HG02588 (cell line): ENCODE measurements around the gene CCT5.

ENCODE experiments used
- ATAC-seq: cut with Tn5 transposase; IDR thresholded peaks from one replicate; pipeline ENCODE4 v1.9.1; 2021; ENCODE audit warnings: mild to moderate bottlenecking, moderate library complexity; ENCODE audit not compliant: unreplicated experiment

Gene CCT5

GRCh38 chr5:10249948-10250805 lies at the start of gene CCT5:
CCT5 (plus strand) TSS chr5:10250280; CDS start chr5:10250341, 61 bp downstream.
- ATAC-seq, result peak; percentile 85

GRCh38 chr5:10201223-10201868 lies 48.7 kb upstream of the CCT5 start:
- ATAC-seq, result no peak

DNA sequence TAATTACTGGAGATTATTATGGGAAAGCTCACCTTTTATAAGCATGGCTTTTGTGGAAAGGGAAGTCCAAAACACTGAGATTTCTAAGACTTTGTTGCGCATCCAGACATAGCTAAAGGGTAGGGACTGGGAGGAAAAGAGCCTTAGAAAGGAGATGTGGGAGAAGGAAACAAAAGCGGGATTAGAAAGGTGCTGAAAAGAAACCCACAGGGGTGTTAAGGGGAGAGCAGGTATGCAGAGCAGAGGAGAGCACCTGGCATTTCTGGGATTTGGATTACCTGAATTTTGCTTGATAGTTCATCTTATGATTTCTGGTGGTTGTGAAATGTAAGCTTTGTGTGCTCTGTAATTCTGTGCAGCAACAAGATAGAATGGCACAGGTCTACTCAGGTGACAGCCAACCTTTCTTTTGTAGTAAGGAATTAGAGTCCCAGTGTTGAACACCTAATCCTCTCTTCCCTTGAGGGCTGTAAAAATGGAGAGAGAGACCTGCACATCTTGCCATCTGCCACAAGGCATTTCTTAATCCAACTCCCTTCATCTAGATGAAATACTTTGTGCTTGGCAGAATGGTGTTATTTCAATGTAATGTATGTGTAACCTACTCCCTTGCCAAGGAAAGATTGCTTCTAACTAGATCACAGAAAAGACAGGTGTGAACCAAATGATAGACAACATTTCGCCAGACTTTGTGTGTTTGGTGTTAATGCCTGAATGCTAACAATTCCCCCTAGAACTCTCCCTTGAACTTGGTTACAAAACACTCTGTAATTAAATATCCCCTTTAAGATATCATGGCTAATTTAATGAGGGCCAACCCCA lies 47.8 kb upstream of the CCT5 start:
- no peak for ATAC-seq

- ATAC-seq, result no peak
Observed at GRCh38 chr5:10209004-10209403, 41.1 kb upstream of the CCT5 start.

- no peak for ATAC-seq
Observed at GRCh38 chr5:10213316-10213715, 36.8 kb upstream of the CCT5 start.

DNA sequence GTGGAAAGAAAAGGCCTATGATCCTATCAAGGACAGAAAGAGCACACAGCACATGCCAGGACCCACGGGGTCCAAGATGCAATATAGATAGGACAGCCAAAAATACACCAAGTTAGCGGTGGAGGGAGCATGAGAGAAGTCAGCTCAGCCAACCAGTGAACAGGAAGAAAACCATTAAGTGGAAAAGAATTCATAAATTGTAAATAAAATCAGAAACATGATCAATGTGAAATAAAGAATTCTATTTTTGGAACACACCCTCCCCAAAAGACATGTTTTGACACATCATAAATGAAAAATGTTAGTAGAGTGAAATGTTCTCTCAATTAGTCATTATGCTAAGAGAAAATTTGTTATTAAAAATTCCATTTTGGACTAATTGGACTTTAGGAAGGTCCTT lies 36.0 kb upstream of the CCT5 start:
- ATAC-seq, result no peak

DNA sequence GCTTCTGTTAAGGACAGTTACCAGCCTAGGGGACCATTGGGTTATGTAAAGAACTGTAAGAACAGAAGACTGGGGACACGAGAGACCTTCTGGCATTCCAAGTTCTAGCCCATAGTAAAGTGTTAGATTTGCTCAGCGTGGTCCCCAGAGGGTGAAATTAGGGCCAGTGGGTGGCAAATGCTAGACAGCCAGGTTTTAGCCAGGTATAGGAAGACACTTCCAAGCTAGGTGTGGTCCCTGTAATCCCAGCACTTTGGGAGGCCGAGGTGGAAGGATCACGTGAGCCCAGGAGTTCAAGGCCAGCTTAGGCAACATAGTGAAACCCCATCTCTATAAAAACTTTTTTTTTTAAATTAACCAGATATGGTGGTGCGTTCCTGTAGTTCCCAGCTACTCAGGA lies 34.7 kb upstream of the CCT5 start:
- no peak for ATAC-seq

DNA sequence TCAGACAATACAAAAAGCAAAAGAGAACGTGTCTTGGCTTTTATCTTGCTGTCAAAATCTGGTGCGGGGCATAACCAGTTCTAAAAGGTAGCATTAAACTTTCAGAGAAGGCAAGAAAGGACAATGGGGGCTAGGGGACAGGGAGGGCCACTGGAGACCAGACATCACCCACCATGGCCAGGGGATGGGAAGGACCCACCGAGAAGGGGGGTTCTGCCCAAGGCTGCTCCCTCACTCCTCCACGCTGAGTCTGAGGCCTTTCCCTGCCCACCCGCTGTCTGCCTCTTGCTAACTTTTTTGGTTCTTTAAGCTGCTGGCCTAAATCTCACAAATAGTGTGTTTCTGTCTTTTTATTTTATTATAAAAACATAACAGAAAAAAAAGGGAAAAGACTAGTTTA lies 34.0 kb upstream of the CCT5 start:
- no peak for ATAC-seq

DNA sequence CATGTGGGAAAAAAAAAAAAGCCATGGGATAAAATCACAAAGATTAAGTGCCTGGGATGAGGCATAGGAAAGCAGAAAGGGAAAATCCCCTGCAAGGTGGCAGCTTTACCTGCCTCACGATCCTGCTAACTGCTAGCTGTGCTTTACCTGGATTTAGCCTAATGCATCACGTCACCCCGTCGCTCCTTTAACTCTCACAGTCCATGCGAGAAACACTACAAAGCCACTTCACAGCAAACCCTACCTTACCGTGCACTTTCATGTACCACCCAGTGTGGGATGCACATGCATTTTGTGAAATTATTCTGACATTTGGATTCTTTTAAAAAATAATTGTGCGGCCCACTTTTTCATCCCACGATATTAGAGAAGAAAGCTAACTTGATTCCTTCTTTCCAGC lies 31.4 kb upstream of the CCT5 start:
- ATAC-seq, result no peak

- ATAC-seq, result no peak
Observed at GRCh38 chr5:10219068-10219467, 31.0 kb upstream of the CCT5 start.

GRCh38 chr5:10220248-10220647 lies 29.8 kb upstream of the CCT5 start:
- ATAC-seq, result no peak

GRCh38 chr5:10222326-10222725 lies 27.8 kb upstream of the CCT5 start:
- ATAC-seq, result no peak

GRCh38 chr5:10227379-10227778 lies 22.7 kb upstream of the CCT5 start:
- no peak for ATAC-seq

GRCh38 chr5:10228288-10228687 lies 21.8 kb upstream of the CCT5 start:
- no peak for ATAC-seq

GRCh38 chr5:10229306-10230048 lies 20.6 kb upstream of the CCT5 start:
- no peak for ATAC-seq

DNA sequence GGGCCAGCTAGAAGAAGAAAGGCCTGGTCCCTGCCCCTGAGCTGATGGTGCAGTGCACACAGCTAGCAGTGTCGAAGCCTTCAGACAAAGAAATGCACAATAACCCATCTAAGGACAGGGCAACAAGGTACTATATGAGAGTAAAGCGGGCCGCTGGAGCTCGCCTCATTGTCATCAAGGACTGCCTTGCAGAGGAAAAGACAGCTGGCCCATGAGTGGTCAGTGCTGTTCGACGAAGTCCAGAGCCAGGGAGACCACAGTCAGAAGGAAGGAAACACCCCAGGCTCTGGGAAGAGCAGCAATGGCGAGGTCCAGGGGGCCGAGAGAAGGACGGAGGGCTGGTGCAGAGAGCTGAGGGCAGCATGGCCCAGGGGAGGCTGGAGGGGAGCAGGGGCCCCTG lies 17.7 kb upstream of the CCT5 start:
- ATAC-seq, result no peak

DNA sequence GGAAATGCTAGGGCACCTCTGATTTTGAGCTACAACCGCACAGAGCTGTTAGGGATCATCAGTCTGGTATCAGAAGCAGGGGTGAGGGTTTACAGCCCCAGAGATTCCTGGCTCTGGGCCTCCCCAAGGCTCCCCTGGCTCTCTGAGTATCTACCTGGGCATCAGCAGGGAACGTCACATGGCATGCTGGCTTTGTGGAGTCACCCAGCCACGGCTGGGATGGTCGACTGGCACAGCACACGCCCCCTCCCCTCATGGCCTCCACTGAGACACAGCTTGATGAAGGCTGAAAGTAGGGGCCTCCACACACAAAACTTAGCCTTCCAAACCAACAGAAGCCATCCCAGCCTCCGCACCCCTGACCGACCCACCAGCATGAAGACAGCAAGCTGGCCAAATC lies 17.1 kb upstream of the CCT5 start:
- no peak for ATAC-seq

GRCh38 chr5:10233505-10233904 lies 16.6 kb upstream of the CCT5 start:
- no peak for ATAC-seq

GRCh38 chr5:10235350-10235749 lies 14.7 kb upstream of the CCT5 start:
- no peak for ATAC-seq

DNA sequence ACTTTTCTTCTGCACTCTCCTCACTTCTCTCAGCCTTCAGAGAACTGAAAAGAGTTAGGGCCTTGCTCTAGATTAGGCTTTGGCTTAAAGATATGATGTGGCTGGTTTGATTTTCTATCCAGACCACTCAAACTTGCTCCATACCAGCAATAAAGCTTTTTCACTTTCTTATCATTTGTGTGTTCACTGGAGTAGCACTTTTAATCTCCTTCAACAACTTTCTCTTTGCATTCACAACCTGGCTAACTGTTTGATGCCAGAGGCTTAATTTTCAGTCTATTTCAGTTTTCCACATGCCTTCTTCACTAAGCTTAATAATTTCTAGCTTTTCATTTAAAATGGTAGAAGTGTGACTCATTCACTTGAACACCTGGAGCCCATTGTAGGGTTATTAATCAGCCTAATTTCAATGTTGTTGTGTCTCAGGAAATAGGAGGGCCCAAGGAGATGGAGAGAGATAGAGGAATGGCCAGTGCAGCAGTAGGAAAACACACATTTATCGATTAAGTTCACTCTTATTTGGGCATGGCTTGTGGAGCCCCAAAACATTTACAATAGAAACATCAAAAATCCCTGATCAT lies 6.3 kb upstream of the CCT5 start:
- ATAC-seq, result no peak
